GM12891 (cell line): Measurements from ENCODE around the gene PJVK.

Source experiments
- PAX5 ChIP-seq: IDR thresholded peaks from 2 replicates; pipeline ENCODE4 v1.6.1; 2011; ENCODE audit warnings: low read length, moderate library complexity, mild to moderate bottlenecking; ENCODE audit not compliant: insufficient read depth, severe bottlenecking
- POLR2A ChIP-seq: IDR thresholded peaks from 2 replicates; pipeline ENCODE4 v1.6.1; 2011; ENCODE audit warnings: low read depth, low read length, control low read depth
- POLR2AphosphoS5 ChIP-seq: IDR thresholded peaks from 2 replicates; pipeline ENCODE4 v1.6.1; 2011; ENCODE audit warnings: low read depth, low read length, control low read depth
- POU2F2 ChIP-seq: IDR thresholded peaks from 2 replicates; pipeline ENCODE4 v1.6.1; 2011; ENCODE audit warnings: low read depth, mild to moderate bottlenecking, control low read depth, low read length, moderate library complexity
- SPI1 ChIP-seq: IDR thresholded peaks from 2 replicates; pipeline ENCODE4 v1.6.1; 2011; ENCODE audit warnings: low read depth, low read length, control low read depth
- TAF1 ChIP-seq: IDR thresholded peaks from 2 replicates; pipeline ENCODE4 v1.6.1; 2011; ENCODE audit warnings: low read depth, low read length, control low read depth

DNA sequence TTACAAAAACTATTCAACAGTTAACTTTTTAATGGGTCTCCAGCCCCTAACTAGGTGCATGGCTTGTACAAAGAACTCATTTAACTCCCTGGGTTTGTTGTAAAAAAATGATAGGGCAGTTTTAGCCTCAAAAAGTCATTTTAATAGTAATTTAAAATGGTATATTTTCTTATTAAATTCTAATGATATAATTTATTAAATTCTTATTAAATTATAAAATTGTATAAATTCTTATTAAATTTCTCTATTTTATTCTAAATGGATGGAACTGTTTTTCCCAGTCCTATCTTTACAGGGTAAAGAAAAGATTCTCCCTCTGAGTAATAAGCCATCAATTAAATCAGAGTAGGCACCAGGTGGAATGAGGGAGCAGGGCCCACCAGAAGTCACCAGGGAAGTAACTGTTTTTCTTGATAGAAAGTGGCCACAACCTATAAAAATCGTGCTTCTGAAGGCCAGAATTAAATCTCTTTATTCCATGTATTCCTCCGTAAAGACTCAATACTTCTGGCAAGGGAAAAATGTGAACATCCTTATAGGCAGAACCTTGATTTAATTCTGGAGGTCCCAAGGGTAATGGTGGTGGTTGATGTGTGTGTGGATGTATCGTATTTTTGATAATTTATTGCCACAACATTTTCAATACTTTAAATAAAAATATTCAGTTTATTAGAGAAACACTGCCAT is 26.4 kb downstream of the PJVK start:
- TF ChIP-seq POLR2AphosphoS5: no peak
- TF ChIP-seq PAX5: no peak
- no peak for TF ChIP-seq POLR2A
- TF ChIP-seq TAF1: no peak
- no peak for TF ChIP-seq SPI1
- no peak for TF ChIP-seq POU2F2
